MM.1S (cell line): Measurements from ENCODE around the gene SBSN.

Experiments
- CTCF ChIP-seq: fragments of 300-600 bp; sonication (generic); IDR thresholded peaks from 2 replicates; pipeline ENCODE4 v1.5.1; 2016; ENCODE audit warnings: antibody characterized with exemption, low read length, mixed read lengths
- EZH2 ChIP-seq: fragments of 300-600 bp; sonication (generic); optimal IDR thresholded peaks from 2 replicates; pipeline ENCODE3; 2017; ENCODE audit warnings: low read depth, mild to moderate bottlenecking, antibody characterized with exemption, low read length, mixed read lengths

- no peak for TF ChIP-seq CTCF
- TF ChIP-seq EZH2: no peak
Measured at GRCh38 chr19:35512831-35513627, 15.1 kb downstream of the SBSN start.
